ENCODE data around the gene USP16.

DNA sequence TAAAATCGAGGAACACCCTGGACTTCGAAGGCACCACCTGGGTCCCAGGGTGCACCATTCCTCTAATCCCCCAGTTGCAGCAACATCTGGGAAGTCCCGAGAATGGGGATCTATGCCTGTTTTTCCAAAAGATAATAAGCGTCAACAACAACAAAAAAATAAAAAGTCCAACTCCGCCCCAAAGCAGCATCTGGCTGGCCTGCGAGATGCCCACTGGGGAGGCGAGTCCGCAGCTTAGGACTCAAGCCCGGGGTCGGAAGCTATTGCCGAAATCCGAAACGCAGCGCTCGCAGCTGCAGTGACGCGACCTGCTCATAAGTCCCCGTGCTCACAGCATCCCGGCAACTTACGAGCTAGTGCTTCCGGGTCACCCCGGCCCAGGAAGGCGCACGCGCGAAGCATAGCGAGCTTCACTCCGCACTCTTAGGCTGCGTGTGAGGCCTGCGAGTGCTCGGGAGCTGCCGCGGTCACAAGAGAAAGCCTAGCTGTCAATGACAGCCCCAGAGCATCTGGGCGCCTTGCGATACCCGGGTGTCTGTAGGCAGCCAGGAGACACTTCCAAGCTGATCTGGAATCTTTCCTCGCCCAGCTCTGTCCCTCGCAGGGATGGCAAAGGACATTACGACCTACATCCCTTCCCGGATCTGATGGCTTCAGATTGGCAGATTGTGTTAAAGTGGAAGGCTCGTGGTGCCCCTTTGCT lies 21.9 kb upstream of the USP16 start:
- TF ChIP-seq SRF (IDR thresholded peaks at IDR 0.05; ENCODE audit: low read depth, low read length) (no peak), NFATC3 (CRISPR knock-in tag; IDR thresholded peaks at IDR 0.05) (no peak), YEATS2 (CRISPR knock-in tag; IDR thresholded peaks at IDR 0.05; ENCODE audit: borderline replicate concordance) (peak; percentile 94), NFE2L1 (CRISPR knock-in tag; IDR thresholded peaks at IDR 0.05; ENCODE audit: borderline replicate concordance) (no peak), NFKBIZ (CRISPR knock-in tag; IDR thresholded peaks at IDR 0.05) (peak; percentile 80; the same call in 1 of the 2 replicates), FOXA1 (IDR thresholded peaks at IDR 0.05) (no peak), FOXA1 (CRISPR knock-in tag; IDR thresholded peaks at IDR 0.05) (peak; percentile 52), GABPA (IDR thresholded peaks at IDR 0.05; ENCODE audit: low read depth, low read length) (peak; percentile 86), GABPA (CRISPR knock-in tag; IDR thresholded peaks at IDR 0.05; ENCODE audit: low read depth) (peak; percentile 98), TCF7 (IDR thresholded peaks at IDR 0.05; ENCODE audit: low read depth) (no peak), ZNF7 (CRISPR knock-in tag; IDR thresholded peaks at IDR 0.05) (no peak), BHLHE40 (IDR thresholded peaks at IDR 0.05; ENCODE audit: low read length) (peak; percentile 39; the same call in 1 of the 2 replicates)
- TF ChIP-seq, protein P1, sequence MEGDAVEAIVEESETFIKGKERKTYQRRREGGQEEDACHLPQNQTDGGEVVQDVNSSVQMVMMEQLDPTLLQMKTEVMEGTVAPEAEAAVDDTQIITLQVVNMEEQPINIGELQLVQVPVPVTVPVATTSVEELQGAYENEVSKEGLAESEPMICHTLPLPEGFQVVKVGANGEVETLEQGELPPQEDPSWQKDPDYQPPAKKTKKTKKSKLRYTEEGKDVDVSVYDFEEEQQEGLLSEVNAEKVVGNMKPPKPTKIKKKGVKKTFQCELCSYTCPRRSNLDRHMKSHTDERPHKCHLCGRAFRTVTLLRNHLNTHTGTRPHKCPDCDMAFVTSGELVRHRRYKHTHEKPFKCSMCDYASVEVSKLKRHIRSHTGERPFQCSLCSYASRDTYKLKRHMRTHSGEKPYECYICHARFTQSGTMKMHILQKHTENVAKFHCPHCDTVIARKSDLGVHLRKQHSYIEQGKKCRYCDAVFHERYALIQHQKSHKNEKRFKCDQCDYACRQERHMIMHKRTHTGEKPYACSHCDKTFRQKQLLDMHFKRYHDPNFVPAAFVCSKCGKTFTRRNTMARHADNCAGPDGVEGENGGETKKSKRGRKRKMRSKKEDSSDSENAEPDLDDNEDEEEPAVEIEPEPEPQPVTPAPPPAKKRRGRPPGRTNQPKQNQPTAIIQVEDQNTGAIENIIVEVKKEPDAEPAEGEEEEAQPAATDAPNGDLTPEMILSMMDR (CRISPR knock-in tag; IDR thresholded peaks at IDR 0.05) = no peak
- TF ChIP-seq, protein P2, sequence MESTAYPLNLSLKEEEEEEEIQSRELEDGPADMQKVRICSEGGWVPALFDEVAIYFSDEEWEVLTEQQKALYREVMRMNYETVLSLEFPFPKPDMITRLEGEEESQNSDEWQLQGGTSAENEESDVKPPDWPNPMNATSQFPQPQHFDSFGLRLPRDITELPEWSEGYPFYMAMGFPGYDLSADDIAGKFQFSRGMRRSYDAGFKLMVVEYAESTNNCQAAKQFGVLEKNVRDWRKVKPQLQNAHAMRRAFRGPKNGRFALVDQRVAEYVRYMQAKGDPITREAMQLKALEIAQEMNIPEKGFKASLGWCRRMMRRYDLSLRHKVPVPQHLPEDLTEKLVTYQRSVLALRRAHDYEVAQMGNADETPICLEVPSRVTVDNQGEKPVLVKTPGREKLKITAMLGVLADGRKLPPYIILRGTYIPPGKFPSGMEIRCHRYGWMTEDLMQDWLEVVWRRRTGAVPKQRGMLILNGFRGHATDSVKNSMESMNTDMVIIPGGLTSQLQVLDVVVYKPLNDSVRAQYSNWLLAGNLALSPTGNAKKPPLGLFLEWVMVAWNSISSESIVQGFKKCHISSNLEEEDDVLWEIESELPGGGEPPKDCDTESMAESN (CRISPR knock-in tag; conservative IDR thresholded peaks at IDR 0.05) = peak; percentile 75
- TF ChIP-seq, protein P3, sequence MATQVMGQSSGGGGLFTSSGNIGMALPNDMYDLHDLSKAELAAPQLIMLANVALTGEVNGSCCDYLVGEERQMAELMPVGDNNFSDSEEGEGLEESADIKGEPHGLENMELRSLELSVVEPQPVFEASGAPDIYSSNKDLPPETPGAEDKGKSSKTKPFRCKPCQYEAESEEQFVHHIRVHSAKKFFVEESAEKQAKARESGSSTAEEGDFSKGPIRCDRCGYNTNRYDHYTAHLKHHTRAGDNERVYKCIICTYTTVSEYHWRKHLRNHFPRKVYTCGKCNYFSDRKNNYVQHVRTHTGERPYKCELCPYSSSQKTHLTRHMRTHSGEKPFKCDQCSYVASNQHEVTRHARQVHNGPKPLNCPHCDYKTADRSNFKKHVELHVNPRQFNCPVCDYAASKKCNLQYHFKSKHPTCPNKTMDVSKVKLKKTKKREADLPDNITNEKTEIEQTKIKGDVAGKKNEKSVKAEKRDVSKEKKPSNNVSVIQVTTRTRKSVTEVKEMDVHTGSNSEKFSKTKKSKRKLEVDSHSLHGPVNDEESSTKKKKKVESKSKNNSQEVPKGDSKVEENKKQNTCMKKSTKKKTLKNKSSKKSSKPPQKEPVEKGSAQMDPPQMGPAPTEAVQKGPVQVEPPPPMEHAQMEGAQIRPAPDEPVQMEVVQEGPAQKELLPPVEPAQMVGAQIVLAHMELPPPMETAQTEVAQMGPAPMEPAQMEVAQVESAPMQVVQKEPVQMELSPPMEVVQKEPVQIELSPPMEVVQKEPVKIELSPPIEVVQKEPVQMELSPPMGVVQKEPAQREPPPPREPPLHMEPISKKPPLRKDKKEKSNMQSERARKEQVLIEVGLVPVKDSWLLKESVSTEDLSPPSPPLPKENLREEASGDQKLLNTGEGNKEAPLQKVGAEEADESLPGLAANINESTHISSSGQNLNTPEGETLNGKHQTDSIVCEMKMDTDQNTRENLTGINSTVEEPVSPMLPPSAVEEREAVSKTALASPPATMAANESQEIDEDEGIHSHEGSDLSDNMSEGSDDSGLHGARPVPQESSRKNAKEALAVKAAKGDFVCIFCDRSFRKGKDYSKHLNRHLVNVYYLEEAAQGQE (IDR thresholded peaks at IDR 0.05; ENCODE audit: borderline replicate concordance in 1 of 2, low read depth in 1 of 2, low read length in 2 of 2) = peak in 1 of 2 experiments; percentile 43; a peak in 2 of 4 replicates

Measured in HepG2 (cell line).